NCI-H1436 (cell line): ENCODE measurements around the gene SH3BP5L.
"Not testable (repeated sequence)": the region's sequence is repeated elsewhere in the genome, so short reads cannot be mapped to it uniquely, and the experiment has no call there.

Experiments used
- DNase-seq: peaks from one replicate; lab custom pipeline; 2025; lab: John Stamatoyannopoulos, UW

SH3BP5L gene

GRCh38 chr1:248810000-248810726, 15.6 kb downstream of the SH3BP5L start:
- DNase-seq = no peak

GRCh38 chr1:248808876-248809275, 16.8 kb downstream of the SH3BP5L start:
- DNase-seq = no peak

- DNase-seq = peak; percentile 35
Observed at GRCh38 chr1:248807067-248807737, 18.5 kb downstream of the SH3BP5L start.

GRCh38 chr1:248805876-248806275, 19.8 kb downstream of the SH3BP5L start:
- no peak for DNase-seq

GRCh38 chr1:248804771-248805681, 20.7 kb downstream of the SH3BP5L start:
- no peak for DNase-seq

GRCh38 chr1:248803501-248803900, 22.2 kb downstream of the SH3BP5L start:
- not testable (repeated sequence) for DNase-seq

GRCh38 chr1:248802454-248802853, 23.3 kb downstream of the SH3BP5L start:
- DNase-seq = no peak

GRCh38 chr1:248800459-248800858, 25.3 kb downstream of the SH3BP5L start:
- no peak for DNase-seq

- no peak for DNase-seq
Observed at GRCh38 chr1:248798791-248799190, 26.9 kb downstream of the SH3BP5L start.

GRCh38 chr1:248794663-248795062, 31.1 kb downstream of the SH3BP5L start:
- not testable (repeated sequence) for DNase-seq

- DNase-seq = no peak
Observed at GRCh38 chr1:248793592-248793991, 32.1 kb downstream of the SH3BP5L start.

GRCh38 chr1:248792342-248792741, 33.4 kb downstream of the SH3BP5L start:
- DNase-seq = no peak

- no peak for DNase-seq
Observed at GRCh38 chr1:248791010-248791409, 34.7 kb downstream of the SH3BP5L start.

- no peak for DNase-seq
Observed at GRCh38 chr1:248790456-248790855, 35.3 kb downstream of the SH3BP5L start.

GRCh38 chr1:248789337-248789736, 36.4 kb downstream of the SH3BP5L start:
- DNase-seq = not testable (repeated sequence)

GRCh38 chr1:248788327-248788726, 37.4 kb downstream of the SH3BP5L start:
- DNase-seq = no peak

- DNase-seq = no peak
Observed at GRCh38 chr1:248787430-248787829, 38.3 kb downstream of the SH3BP5L start.

- DNase-seq = no peak
Observed at GRCh38 chr1:248786156-248786555, 39.6 kb downstream of the SH3BP5L start.

- DNase-seq = no peak
Observed at GRCh38 chr1:248783367-248783766, 42.3 kb downstream of the SH3BP5L start.

GRCh38 chr1:248782416-248783141, 43.1 kb downstream of the SH3BP5L start:
- DNase-seq = no peak

GRCh38 chr1:248779350-248779749, 46.4 kb downstream of the SH3BP5L start:
- DNase-seq = no peak

GRCh38 chr1:248778906-248779305, 46.8 kb downstream of the SH3BP5L start:
- DNase-seq = no peak
